Adrenal gland (tissue), 5 donors: Measurements from ENCODE around the gene IQGAP2.

ENCODE experiments used
- POLR2A ChIP-seq, 2 donors: fragments of 450-650 bp; IDR thresholded peaks; one replicate each; pipeline ENCODE4 v1.6.1; 2017; ENCODE audit warnings: antibody characterized with exemption in 2 of 2, mild to moderate bottlenecking in 2 of 2, moderate library complexity in 1 of 2
- TF ChIP-seq, protein P1 (sequence below), 6 experiments: fragments of 450-650 bp in 4 of 6; fragments of 200-600 bp in 2 of 6; sonication (generic) in 1 of 6; IDR thresholded peaks; 1 replicate in 5 of 6; 2 replicates in 1 of 6; pipeline versions ENCODE4 v1.5.1 to v1.8.0; 2016 to 2021; ENCODE audit warnings: antibody characterized with exemption in 6 of 6, mild to moderate bottlenecking in 2 of 6, moderate library complexity in 1 of 6
- donor health status: DM: no; HTN: no; CAD: no.

DNA sequence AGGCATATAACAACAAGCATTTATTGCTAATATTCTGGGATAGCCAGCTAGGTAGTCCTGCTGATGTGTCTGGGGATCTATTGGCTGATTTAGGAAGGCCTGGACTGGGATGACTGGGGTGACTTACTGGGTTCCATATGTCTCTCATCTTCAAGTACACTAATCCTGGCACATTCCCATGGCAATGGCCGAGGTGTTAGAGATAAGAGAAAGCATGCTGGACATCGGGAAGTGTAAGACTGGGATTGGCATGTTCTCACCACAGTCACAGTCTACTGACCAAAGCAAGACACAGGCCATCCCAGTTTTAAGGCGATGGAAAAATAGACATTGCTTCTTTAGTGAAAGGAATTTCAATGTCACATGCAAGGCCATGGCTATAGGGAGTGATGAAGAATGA is 342.6 kb downstream of the IQGAP2 start:
- TF ChIP-seq POLR2A (IDR thresholded peaks at IDR 0.05): no peak
- TF ChIP-seq, protein P1, sequence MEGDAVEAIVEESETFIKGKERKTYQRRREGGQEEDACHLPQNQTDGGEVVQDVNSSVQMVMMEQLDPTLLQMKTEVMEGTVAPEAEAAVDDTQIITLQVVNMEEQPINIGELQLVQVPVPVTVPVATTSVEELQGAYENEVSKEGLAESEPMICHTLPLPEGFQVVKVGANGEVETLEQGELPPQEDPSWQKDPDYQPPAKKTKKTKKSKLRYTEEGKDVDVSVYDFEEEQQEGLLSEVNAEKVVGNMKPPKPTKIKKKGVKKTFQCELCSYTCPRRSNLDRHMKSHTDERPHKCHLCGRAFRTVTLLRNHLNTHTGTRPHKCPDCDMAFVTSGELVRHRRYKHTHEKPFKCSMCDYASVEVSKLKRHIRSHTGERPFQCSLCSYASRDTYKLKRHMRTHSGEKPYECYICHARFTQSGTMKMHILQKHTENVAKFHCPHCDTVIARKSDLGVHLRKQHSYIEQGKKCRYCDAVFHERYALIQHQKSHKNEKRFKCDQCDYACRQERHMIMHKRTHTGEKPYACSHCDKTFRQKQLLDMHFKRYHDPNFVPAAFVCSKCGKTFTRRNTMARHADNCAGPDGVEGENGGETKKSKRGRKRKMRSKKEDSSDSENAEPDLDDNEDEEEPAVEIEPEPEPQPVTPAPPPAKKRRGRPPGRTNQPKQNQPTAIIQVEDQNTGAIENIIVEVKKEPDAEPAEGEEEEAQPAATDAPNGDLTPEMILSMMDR (IDR thresholded peaks at IDR 0.05): no peak
